K562 (cell line): ENCODE data around the gene CD300LD. TPM values are rescaled to one million over a fixed set of nuclear protein-coding genes. Genes with fewer than 3 reads are reported as not detected.
"Not testable (repeated sequence)": the region's sequence is repeated elsewhere in the genome, so short reads cannot be mapped to it uniquely, and the experiment has no call there.

Source experiments
- ATAC-seq: fragments of 200-7000 bp; cut with Tn5 transposase; 3 replicates; pipeline ENCODE4 v1.9.1; 2020; ENCODE audit warnings: moderate library complexity
- BruUV-seq: library from RNA; stranded (reverse); fragments of 400-500 nt; replicated peaks from 2 replicates; lab custom pipeline; 2021; lab: Mats Ljungman, UMichigan
- CTCF ChIA-PET: fragments of 300-600 bp; formaldehyde crosslinking; extraction: SDS; loops from one replicate; lab custom pipeline; 2021; ENCODE audit warnings: low intra/inter-chr PET ratio; lab: Yijun Ruan, JAX
- POLR2A ChIA-PET: fragments of 300-600, 350-650 bp; sonication (Branson Sonifier 250); formaldehyde crosslinking; extraction: SDS; loops from one replicate; lab custom pipeline; 2021; ENCODE audit warnings: antibody characterized with exemption, inconsistent platforms; lab: Yijun Ruan, JAX
- DNase-seq, 4 experiments: peaks; one replicate each; pipeline versions ENCODE4 v3.0.0 to v3.0.0-alpha.2; 2011 to 2018; ENCODE audit warnings: low spot score in 3 of 4, mixed read lengths in 3 of 4; ENCODE audit errors: extremely low read depth in 1 of 4
- FAIRE-seq: peaks from 2 replicates; lab custom pipeline; 2011; peaks lifted over from hg19 to GRCh38; lab: Jason Lieb, UNC
- H2AFZ ChIP-seq: 2 replicates; pipeline ENCODE4 v1.6.0; 2011; ENCODE audit warnings: low read depth, low read length, control low read depth, inconsistent platforms
- H3K27ac ChIP-seq: fragments of 200-600 bp; 3 replicates; pipeline ENCODE4 v1.8.0; 2011; ENCODE audit warnings: low read depth, mild to moderate bottlenecking, control low read depth, inconsistent platforms, low read length, moderate library complexity, mixed read lengths; ENCODE audit errors: extremely low read depth
- H3K27me3 ChIP-seq, 2 experiments: fragments of 300-600 bp in 1 of 2; 2 replicates in 1 of 2; 3 replicates in 1 of 2; pipeline versions ENCODE4 v1.6.0 to v1.8.0; 2011; ENCODE audit warnings: inconsistent platforms in 2 of 2, low read length in 2 of 2, mild to moderate bottlenecking in 1 of 2, mixed read lengths in 1 of 2, moderate library complexity in 1 of 2; ENCODE audit not compliant: control insufficient read depth in 2 of 2, insufficient read depth in 2 of 2
- H3K36me3 ChIP-seq: fragments of 300-600 bp; 3 replicates; pipeline ENCODE4 v1.8.0; 2011; ENCODE audit warnings: mild to moderate bottlenecking, low read length, inconsistent platforms; ENCODE audit not compliant: control insufficient read depth, insufficient read depth
- H3K4me1 ChIP-seq, 2 experiments: fragments of 200-600 bp in 1 of 2; replicated peaks in 1 of 2; 2 replicates in 1 of 2; 3 replicates in 1 of 2; pipeline versions ENCODE4 v1.5.1 to v1.8.0; 2011; ENCODE audit warnings: inconsistent platforms in 2 of 2, low read length in 2 of 2, mild to moderate bottlenecking in 1 of 2, mixed read lengths in 1 of 2, moderate library complexity in 1 of 2; ENCODE audit not compliant: control insufficient read depth in 2 of 2, insufficient read depth in 2 of 2
- H3K4me2 ChIP-seq: 2 replicates; pipeline ENCODE4 v1.6.1; 2011; ENCODE audit warnings: low read length, control low read depth, inconsistent platforms, mixed read lengths; ENCODE audit not compliant: insufficient read depth
- H3K4me3 ChIP-seq: fragments of 200-600 bp; sonication (generic), shearing (Covaris generic); 2 replicates; pipeline ENCODE4 v1.5.1; 2016; ENCODE audit warnings: control low read depth, inconsistent platforms
- H3K79me2 ChIP-seq: fragments of 200-600 bp; 3 replicates; pipeline ENCODE4 v1.8.0; 2011; ENCODE audit warnings: low read length, inconsistent platforms; ENCODE audit not compliant: control insufficient read depth, insufficient read depth
- H3K9ac ChIP-seq, 2 experiments: 2 replicates each; pipeline versions ENCODE4 v1.6.0 to v1.6.1; 2011; ENCODE audit warnings: low read depth in 2 of 2, low read length in 2 of 2, control low read depth in 1 of 2, inconsistent platforms in 1 of 2, mild to moderate bottlenecking in 1 of 2, mixed read lengths in 1 of 2; ENCODE audit not compliant: insufficient read depth in 1 of 2
- H3K9me1 ChIP-seq: one replicate; pipeline ENCODE4 v1.6.0; 2011; ENCODE audit warnings: inconsistent platforms, mild to moderate bottlenecking, low read length, moderate library complexity; ENCODE audit not compliant: control insufficient read depth, insufficient read depth
- H3K9me3 ChIP-seq: replicated peaks from 2 replicates; pipeline ENCODE4 v1.5.1; 2011; ENCODE audit warnings: low read depth, low read length, inconsistent platforms; ENCODE audit not compliant: control insufficient read depth, insufficient read depth
- H4K20me1 ChIP-seq: replicated peaks from 2 replicates; pipeline ENCODE4 v1.6.1; 2011; ENCODE audit warnings: low read length, inconsistent platforms, mixed read lengths; ENCODE audit not compliant: control insufficient read depth, insufficient read depth
- L3MBTL2 ChIP-seq: fragments of 450-650 bp; IDR thresholded peaks from 2 replicates; pipeline ENCODE4 v1.6.1; 2016; ENCODE audit warnings: mild to moderate bottlenecking, moderate library complexity
- SPI1 ChIP-seq: IDR thresholded peaks from 2 replicates; pipeline ENCODE4 v1.6.1; 2011; ENCODE audit warnings: low read depth, low read length, control low read depth, borderline replicate concordance
- WGBS: fragments of 100-300 bp; shearing (Covaris generic); methylation state at CpG from one replicate; pipeline ENCODE4 v1.1.6; 2016; ENCODE audit warnings: low coverage, mixed read lengths; ENCODE audit not compliant: insufficient coverage; ENCODE audit errors: missing lambda C conversion rate; 5-methylcytosine and 5-hydroxymethylcytosine counted together
- in situ Hi-C: fragments of 300-500 bp; cut with MboI; formaldehyde crosslinking; loops from 4 replicates; pipeline ENCODE4 v1.15.0; 2018; ENCODE audit warnings: inconsistent platforms, mixed read lengths
- intact Hi-C: fragments of 100-400 bp; cut with micrococcal nuclease; formaldehyde crosslinking; loops from 2 replicates; pipeline ENCODE4 v1.14.2; 2022
- polyA plus RNA-seq, 8 experiments: library from polyadenylated mRNA; depleted of rRNA in 4 of 8; stranded (reverse) in 5 of 8; unstranded in 3 of 8; fragments of >200 nt; fragmentation: Nextera tagmentation in 2 of 8; fragmentation: Illumina TruSeq in 1 of 8; extraction: Ambion mirVana in 2 of 8; extraction: Trizol in 1 of 8; gene quantifications; 2 replicates each; pipeline versions ENCODE4 v1.2.1 to v1.2.3, GENCODE V29; 2011 to 2014; ENCODE audit warnings: inconsistent platforms in 1 of 8, missing spikeins in 1 of 8
- total RNA-seq, 7 experiments: library from RNA; depleted of rRNA in 6 of 7; stranded (reverse); fragments of >200 nt in 6 of 7; fragmentation: Illumina TruSeq in 2 of 7; extraction: Trizol in 2 of 7; gene quantifications; 2 replicates each; pipeline versions ENCODE4 v1.2.1 to v1.2.3, GENCODE V29; 2011 to 2021; ENCODE audit warnings: low replicate concordance in 1 of 7

CD300LD gene
- total and polyA plus RNA-seq, 9 of the 15 experiments (the other 6 are each of a cell fraction or from before 2014, with no cell fraction given) = not detected

DNA sequence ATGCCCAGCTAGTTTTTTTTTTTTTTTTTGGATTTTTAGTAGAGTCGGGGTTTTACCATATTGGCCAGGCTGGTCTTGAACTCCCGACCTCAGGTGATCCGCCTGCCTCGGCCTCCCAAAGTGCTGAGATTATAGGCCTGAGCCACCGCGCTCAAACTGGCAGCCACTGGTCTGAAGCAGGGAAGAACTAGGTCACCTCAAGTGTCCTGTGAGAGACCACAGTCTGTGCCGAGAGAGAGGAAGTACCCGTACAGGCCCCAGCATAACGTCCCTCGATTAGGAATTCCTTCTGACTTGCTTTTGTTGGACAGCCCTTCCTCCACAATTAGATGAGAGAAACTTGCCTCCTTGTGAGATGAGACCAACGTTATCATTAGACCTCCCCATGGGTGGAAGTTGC, 45.2 kb upstream of the CD300LD start:
- H3K79me2 ChIP-seq = no peaks in the 10 kb centered on the region
- TF ChIP-seq SPI1 (0 out of 2 replicates have a peak, but pooled peaks have one; percentile 4), L3MBTL2 (no peak)
- H3K9me3 ChIP-seq = no peaks in the 10 kb centered on the region
- ChIA-PET POLR2A (interaction anchor here (0.5 kb wide), 1 partner anchor 334 kb away, joined by 3 read pairs; no protein-coding TSS in a partner anchor), CTCF (no interaction called here)
- no peak overlapping the region for H3K9ac ChIP-seq
- no peak for FAIRE-seq
- intact Hi-C loops = no loop called here
- H4K20me1 ChIP-seq = no peaks in the 10 kb centered on the region
- no peak overlapping the region for H3K4me2 ChIP-seq
- in situ Hi-C loops = no loop called here
- H2AFZ ChIP-seq = no peak overlapping the region
- H3K36me3 ChIP-seq = no peaks in the 10 kb centered on the region
- no peak for ATAC-seq
- no peaks in the 10 kb centered on the region for H3K9me1 ChIP-seq
- DNase-seq = no peak
- BruUV-seq = no TSS peak
- no peak overlapping the region for H3K4me3 ChIP-seq
- 1% methylated on average over 9 of the region's 11 CpGs for WGBS
- no peaks in the 10 kb centered on the region for H3K4me1 ChIP-seq
- peaks cover 30 to 63% of the 10 kb centered on the region in 2 experiments for H3K27me3 ChIP-seq
- no peak overlapping the region for H3K27ac ChIP-seq

DNA sequence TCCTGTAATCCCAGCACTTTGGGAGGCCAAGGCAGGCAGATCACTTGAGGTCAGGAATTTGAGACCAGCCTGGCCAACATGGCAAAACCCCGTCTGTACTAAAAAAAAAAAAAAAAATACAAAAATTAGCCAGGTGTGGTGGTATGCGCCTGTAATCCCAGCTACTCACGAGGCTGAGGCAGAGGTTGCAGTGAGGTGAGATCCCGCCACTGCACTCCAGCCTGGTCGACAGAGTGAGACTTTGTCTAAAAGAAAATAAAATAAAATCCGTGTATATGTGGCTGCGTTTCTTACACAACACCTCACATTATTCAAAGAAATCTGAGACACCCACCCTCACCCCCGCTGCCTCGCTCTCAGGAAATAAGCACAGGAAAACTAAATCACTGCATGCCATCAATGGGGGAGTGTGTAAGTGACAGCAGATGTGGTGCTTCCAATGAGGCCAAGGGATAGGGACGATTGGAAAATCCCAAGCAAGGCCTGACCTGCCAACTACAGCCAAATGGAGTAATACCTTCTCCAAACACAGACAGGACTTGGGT, 44.5 kb upstream of the CD300LD start:
- H3K4me3 ChIP-seq, H3K9me3 ChIP-seq, BruUV-seq, DNase-seq, H3K4me1 ChIP-seq, intact Hi-C loops, FAIRE-seq, H4K20me1 ChIP-seq, H3K79me2 ChIP-seq, H3K4me2 ChIP-seq, H3K9me1 ChIP-seq, ATAC-seq, H3K27ac ChIP-seq, H3K9ac ChIP-seq, H2AFZ ChIP-seq, H3K36me3 ChIP-seq, in situ Hi-C loops: not testable (repeated sequence)
- WGBS = 1% methylated on average over 9 of the region's 10 CpGs
- H3K27me3 ChIP-seq = peaks cover 32 to 69% of the 10 kb centered on the region in 2 experiments
- ChIA-PET POLR2A (interaction anchor here (0.6 kb wide), 1 partner anchor 71 kb away, joined by 4 read pairs; no protein-coding TSS in a partner anchor), CTCF (interaction anchor here (0.7 kb wide), 1 partner anchor 132 kb away, joined by 3 read pairs; no protein-coding TSS in a partner anchor)
